ENCODE results near the gene POT1.

GRCh38 chr7:124839687-124840086 lies 89.9 kb downstream of the POT1 start:
- TF ChIP-seq, protein P1, sequence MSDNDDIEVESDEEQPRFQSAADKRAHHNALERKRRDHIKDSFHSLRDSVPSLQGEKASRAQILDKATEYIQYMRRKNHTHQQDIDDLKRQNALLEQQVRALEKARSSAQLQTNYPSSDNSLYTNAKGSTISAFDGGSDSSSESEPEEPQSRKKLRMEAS (IDR thresholded peaks at IDR 0.05; ENCODE audit: insufficient read depth, insufficient read length), result no peak
- TF ChIP-seq, protein P2, sequence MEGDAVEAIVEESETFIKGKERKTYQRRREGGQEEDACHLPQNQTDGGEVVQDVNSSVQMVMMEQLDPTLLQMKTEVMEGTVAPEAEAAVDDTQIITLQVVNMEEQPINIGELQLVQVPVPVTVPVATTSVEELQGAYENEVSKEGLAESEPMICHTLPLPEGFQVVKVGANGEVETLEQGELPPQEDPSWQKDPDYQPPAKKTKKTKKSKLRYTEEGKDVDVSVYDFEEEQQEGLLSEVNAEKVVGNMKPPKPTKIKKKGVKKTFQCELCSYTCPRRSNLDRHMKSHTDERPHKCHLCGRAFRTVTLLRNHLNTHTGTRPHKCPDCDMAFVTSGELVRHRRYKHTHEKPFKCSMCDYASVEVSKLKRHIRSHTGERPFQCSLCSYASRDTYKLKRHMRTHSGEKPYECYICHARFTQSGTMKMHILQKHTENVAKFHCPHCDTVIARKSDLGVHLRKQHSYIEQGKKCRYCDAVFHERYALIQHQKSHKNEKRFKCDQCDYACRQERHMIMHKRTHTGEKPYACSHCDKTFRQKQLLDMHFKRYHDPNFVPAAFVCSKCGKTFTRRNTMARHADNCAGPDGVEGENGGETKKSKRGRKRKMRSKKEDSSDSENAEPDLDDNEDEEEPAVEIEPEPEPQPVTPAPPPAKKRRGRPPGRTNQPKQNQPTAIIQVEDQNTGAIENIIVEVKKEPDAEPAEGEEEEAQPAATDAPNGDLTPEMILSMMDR (IDR thresholded peaks at IDR 0.05; ENCODE audit: extremely low read depth in 1 of 2, insufficient read depth in 1 of 2, low read depth in 1 of 2, low read length in 2 of 2), result no peak
- no peak for TF ChIP-seq POLR2AphosphoS5 (IDR thresholded peaks at IDR 0.05; ENCODE audit: insufficient read depth, low read depth, low read length)
